NCI-H345 treated with DMSO at 0.1 percent for 48 hours (cell line): ENCODE results near the gene DDX19B.
"Not testable (repeated sequence)": the region's sequence is repeated elsewhere in the genome, so short reads cannot be mapped to it uniquely, and the experiment has no call there.

ENCODE experiments used
- DNase-seq: peaks from one replicate; lab custom pipeline; 2025; ENCODE audit not compliant: unreplicated experiment; lab: John Stamatoyannopoulos, UW

DDX19B gene

DNA sequence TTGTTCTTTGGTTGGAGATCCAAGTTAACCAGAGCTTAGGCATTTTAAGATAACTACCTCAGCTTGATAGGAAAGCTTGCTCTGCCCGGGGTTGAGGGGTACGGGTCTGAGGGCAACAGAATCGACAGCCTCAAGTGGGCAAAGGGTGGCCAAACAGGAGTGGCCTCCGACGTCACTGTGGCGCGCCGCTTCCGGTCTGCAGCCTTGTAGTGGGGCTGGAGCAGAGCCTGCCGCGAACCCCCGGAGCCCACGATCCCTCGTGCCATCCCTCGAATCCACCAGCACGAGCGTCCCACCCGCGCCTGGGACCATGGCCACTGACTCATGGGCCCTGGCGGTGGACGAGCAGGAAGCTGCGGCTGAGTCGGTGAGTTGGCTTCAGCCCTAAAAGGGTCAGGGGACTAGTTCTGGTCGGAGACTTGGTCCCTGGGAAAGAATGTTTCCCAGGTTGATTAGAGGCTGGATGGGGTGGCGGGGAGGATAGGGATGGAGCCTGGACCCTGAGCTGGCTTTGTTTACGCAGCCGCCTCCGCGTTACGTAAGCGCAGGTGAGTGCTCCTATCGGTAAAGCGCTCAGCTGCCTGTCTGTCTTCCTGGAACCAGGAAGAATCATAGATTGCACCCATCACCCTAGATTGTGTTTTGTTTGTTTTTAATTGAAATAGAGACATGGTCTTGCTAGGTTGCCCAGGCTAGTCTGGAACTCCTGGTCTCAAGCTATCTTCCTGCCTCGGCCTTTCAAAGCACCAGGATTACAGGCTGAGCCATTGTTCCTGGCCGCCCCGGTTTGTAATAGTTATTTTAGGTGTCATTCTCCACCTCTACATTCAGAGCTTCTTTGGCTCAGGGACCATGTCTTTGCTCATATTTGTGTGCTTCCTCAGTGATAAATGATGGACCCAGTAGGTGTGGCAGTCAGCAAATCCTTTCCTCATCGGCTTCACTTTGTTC lies at the start of gene DDX19B:
TSS of gene DDX19B (plus strand) at position 199 of the 951 bp plus-strand sequence. CDS start at position 311, 112 bp downstream.
- peak; percentile 30 for DNase-seq

DNA sequence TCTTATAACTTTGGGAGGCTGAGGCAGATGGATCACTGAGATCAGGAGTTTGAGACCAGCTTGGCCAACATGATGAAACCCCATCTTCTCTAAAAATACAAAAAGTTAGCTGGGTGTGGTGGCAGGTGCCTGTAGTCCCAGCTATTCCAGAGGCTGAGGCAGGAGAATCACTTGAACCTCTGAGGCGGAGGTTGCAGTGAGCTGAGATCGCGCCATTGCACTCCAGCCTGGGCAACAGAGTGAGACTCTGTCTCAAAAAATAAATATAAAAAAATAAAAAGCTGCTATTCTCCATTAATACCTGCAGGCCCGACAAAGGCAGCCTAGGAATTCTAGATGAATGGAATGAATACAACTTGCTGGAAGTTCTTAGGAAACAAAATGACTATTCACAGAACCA lies 49.3 kb upstream of the DDX19B start:
- not testable (repeated sequence) for DNase-seq

DNA sequence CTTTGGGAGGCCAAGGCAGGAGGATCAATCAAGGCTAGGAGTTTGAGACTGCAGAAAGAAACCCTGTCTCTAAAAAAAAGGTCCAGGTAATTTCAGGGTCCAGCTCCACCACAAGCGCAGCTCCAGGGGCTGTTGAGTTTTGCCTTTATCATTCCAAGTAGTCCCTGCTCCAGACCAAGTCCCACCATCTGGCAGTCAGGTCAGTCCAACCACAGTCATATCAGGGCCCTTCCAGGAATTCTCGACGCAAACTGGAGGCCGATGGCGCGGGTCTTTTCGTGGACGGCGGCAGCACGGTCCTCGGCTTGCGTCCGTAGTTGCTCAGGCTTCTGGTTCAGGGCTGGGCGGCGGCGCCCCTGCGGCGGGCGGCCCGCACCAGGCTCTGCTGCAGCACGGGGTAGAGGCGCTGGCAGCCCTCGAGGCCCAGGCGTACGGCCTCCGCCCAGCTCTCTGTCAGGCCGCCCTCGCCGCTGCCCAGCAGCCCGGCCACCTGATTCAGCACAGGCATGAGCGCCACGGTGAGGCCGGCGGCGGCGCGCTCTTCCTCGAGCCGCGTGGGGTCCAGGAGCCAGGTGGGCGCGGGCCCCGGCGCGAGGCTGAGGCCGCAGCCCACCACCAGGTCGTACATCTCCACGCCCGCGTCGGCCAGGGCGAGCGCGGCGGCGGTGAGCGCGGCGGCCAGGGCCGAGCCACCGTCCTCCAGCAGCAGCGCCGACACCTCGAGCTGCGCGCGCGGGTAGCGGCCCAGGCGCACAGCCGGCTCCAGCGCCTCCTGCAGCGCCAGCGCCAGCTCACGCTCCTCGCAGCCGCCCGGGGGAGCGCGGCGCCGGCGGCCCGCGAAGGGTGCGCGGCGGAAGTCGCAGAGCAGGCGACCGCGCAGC lies 48.0 kb upstream of the DDX19B start:
- no peak for DNase-seq

DNA sequence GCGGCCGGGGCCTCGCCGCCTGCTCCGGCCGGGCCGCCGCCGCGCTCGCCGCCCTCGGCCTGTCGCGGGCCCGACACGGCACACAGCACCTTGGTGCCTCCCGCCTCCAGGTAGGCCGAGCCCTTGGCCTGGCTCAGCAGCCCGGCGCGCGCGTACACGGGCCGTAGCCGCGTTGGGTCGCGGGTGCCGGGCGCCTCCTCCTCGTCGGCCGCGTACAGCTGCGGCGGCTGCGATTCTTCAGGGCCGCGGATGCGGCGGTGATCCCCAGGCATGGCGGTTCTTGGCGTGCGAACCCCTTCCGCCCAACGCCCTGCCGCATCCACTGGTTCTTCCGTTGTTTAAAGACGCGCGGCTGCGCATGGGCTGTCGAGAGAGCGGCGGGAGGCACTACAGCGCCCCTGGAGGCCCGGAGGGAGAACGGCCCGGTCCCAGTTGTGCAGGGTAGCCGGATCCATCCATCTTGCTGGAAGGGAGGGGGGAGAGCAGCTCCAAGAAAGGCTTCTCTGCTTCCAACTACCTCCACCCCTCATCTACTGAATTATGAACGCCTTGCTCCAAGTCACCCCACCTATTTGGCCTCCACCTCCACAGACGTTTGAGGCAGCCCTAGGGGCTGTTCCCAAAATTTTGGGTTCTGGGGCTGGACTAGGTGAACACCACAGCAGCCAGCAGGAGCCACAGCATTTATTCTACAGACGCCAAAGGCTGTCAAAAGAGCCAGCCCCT lies 47.2 kb upstream of the DDX19B start, which contains the start of gene EXOSC6:
TSS of gene EXOSC6 (minus strand) at position 312 of the 726 bp plus-strand sequence. CDS start at position 272, 40 bp downstream.
- DNase-seq = peak; percentile 67

DNA sequence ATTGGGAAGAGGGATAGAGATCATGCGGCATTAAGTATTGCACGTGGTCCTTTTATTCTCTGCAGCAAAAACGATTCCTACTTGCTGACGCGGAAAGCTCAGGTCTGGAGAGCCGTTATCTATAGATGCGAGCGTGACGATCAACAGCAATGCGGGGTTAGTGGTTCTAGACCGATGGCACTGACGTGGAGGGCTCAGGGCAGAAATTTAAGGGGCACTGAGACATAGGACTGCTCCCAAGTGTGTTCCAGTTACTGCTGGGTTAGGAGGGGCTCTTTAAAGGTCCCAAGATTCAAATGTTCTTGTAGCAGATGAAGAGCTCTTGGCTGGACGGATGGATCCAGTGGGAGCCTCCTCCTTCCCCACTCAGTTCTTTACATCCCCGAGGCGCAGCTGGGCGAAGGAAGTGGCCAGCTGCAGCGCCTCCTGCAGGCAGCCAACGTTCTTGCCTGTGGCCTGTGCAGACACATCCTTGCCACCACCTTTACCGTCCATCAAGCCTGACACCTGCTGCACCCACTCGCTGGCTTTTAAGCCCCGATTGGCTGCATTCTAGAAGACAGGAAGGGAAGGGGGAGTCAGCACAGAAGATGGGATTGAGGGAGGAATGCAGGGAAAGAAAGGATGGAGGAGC lies 46.5 kb upstream of the DDX19B start:
- no peak for DNase-seq

DNA sequence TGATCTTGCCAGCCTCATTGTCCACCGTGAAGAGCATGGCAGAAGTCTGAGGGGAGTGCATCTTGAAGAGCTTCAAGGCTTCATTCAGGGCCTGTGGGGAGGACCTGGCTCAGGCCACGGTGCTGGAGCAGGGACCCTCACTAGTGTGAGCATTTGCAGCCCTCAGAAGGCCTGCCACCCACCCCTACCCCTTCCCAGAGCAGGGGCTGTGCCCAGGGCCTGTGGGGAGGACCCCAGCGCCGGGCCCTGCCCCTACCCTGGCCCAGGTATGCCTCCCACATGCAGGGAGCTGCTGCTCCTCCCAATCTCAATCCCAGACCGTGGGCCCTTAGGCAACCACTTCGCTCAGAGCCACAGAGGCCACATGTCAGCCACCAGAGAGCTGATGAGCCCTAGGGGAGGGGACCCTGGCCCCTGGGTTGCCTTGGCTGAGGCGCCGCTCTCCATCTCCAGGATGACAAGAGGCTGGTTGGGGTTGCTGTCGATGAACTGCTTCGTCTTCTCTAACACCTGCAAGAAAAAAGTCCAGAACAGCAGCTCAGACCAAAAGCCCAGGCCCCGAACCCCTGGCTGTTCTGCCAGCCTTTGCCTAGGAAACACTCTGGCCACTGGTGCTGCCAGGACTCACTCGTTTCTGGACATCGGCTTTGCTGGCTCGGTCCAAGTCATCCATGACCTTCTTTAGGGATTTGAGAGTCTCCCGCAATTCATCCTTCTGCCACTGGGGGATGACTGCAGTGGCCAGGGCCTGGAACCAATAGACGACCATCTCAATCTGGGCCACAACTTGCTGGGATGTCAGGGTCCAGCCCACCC lies 45.5 kb upstream of the DDX19B start:
- no peak for DNase-seq

DNA sequence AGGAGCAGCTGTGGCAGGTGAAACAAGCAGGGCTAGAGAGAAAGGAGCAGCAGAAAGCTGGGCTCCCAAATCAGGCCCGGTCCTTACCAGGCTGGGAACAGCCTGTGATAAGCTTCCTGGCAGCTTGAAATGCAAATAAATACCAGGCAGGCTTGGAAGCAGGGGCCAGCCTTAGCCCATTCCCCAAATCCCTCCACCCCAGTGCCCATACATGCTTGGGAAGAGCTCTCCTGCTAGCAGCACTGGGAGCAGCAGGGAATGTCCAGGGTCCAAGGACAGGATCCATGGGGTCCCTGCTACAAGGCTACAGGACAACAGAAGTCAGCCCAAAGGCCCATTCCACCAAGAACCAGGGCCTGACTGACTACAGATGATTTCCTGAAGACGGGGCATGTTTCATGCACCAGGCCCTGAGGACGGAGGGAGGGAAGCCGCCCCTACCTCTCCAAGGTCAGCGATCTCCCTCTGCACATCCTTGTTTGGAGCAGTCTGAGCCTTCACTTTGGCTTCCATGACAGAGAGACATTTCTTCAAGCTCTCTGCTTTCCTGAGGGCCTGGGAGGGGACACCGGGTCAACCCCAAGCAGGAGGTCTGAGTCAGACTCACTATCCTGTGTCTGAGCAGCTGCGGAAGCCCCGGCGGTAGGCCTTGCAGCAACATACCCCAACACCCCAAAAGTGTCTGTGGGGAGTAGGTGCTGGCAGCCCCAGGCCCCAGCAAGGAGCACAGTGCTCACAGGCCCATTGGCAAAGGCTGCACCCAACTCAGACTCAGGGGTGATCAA lies 44.6 kb upstream of the DDX19B start:
- no peak for DNase-seq

DNA sequence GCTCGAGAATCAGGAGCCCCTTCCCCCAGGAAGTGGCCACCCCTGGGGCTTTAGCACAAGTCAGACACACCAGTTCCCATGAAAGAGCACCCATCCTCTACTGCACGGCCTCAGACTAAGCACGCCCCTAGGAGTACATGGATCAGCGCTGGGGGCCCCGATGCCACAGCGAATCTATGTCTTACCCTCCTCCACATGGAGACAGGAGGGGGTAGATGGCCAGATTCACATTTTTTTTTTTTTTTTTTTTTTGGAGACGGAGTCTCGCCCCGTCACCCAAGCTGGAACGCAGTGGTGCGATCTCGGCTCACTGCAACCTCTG lies 44.1 kb upstream of the DDX19B start:
- no peak for DNase-seq

DNA sequence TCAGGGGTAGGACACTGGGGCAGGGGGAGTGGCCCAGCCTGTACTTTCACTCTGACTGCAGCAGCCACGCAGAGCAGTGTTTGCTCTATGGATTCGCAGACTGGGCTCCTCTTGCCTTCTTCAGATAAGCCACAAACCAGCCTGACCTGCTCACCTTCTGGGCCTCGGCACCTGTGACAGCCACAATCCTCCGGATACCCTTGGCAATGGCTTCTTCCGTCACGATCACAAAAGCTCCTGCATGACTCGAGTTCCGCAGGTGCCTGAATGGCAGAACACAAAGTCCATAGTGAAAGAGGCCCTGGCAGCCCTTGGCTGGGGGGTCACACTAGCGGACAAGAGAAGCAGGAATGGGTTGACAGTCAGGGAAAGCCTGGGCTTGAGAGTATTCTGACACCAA lies 43.4 kb upstream of the DDX19B start:
- no peak for DNase-seq

DNA sequence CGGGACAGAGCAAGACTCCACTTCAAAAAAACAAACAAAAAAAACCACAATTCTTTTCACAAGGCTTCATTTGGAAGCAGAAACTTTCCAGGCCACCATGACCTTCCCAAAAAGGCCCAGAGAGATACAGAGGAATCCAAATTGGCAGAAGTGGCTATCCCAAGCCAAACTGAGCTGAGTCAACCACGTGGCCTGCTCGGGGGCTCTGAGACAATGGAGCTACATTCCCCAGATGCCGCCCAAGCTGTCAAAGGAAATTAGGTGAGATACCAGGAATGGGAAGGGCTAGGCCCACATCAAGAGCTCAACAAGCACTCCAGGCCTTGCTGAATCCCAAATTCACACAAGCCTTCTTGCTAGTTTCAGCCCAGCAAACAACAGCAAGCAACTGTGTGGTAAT lies 41.6 kb upstream of the DDX19B start:
- DNase-seq = no peak

DNA sequence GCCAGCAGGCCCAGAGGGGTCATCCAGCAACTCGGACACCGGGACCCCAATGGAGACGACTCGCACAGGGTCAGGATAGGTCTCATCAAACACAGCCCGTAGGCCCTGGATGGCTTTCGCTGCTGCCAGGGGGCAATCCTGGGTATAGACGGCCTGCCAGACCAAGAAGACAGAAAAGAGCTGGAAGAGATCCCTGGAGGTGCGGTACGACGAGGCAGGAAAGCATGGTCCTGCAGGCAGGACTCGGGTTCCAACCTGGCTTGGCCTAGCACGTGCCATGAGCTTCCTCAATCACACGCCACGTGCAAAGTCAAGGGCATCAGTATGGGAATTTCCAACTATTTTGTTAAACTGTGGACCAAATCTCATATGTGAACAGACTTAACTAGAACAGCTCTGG lies 40.9 kb upstream of the DDX19B start:
- no peak for DNase-seq

DNA sequence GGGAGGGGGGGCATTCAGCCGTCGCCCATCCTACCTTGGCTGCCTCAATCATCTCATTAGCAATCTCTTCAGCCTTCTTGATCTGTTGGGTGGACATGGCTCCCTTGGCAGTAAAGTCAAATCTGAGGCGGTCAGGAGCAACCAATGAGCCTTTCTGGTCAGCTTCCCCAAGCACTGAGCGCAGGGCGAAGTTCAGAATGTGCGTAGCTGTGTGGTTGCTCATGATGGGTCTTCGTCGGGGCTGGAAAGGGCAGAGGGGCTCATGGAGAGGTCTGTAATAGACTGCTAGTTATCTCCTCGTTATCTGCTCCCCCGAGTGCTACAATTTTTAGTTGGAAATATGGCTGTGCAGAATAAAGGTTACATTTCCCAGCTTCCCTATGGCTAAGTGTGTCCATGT lies 40.0 kb upstream of the DDX19B start:
- DNase-seq = no peak

DNA sequence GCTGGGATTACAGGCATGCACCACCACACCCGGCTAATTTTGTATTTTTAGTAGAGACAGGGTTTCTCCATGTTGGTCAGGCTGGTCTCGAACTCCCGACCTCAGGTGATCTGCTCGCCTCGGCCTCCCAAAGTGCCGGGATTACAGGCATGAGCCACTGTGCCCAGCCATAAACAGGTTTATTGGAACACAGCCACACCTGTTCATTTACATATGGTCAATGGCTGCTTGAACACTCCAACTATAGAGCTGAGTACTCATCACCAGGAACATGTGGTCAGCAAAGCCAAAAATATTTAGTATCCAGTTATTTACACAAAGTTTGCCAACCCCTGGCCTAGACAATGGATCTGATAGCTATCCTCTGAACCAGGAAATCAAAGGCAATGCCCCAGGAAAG lies 39.1 kb upstream of the DDX19B start:
- DNase-seq = not testable (repeated sequence)

DNA sequence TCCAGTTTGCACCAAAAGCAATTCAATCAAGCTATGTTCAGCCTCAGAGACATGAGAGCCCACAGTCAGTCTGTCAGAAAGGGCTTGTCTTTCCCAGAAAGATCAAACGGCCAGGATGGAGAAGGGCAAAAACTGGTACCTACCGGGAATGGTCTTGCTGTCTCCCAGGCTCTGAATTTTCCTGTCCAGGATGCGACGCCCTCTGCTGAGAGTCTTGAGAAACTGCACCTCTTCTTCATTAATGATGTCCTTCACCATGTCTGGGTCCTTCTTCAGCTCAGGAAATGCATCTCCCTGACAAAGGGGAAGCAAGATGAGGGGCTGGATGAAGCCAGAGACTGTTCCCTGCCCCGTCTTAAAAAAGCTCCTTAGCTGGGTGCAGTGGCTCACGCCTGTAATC lies 31.5 kb upstream of the DDX19B start:
- no peak for DNase-seq

DNA sequence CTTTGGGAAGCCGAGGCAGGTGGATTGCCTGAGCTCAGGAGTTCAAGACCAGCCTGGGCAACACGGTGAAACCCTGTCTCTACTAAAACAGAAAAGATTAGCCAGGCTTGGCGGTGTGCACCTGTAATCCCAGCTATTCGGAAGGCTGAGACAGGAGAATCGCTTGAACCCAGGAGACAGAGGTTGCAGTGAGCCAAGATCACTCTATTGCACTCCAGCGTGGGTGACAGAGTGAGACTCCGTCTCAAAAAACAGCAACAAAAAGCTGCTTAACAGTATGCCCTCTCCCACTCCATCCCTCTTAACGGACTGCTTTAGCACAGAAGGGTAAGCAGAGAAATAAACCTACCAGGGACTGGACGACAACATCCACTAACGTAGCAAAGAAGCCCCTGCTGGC lies 31.1 kb upstream of the DDX19B start:
- not testable (repeated sequence) for DNase-seq

DNA sequence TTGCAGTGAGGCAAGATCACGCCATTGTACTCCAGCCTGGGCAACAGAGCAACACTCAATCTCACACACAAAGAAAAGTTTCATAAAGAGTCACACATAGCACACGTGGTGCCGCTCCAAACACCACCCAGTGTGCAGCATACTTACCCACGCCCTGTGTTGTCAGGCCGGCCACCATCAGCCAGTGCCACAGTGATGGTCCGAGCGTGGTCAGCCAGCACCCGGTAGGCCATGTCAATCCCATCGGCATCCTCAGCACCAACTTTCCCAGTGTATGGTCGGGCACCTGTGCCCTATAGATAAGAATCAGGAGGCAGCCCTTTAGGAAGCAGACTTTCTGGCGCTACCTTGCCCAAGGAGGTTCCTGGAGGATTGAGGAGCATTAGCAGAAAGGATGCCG lies 29.5 kb upstream of the DDX19B start:
- DNase-seq = no peak

DNA sequence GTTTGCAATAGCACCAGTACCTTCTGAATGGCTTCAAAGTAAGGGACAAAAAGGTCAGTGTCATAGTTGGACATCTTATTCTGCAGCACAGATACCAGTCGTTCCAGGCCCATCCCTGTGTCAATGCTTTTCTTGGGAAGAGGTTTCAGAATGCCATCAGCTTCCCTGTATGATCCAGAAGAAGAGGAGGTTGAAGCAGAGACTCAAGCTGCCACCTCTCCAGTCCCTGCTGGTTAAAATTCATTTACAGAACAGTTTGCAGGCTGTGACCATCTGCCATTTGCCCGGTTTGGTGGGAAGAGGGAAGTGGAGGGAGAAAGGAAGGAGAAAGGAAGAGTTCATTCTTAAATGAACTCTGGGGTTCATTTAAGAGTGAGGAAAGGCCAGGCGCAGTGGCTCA lies 28.8 kb upstream of the DDX19B start:
- DNase-seq = no peak

DNA sequence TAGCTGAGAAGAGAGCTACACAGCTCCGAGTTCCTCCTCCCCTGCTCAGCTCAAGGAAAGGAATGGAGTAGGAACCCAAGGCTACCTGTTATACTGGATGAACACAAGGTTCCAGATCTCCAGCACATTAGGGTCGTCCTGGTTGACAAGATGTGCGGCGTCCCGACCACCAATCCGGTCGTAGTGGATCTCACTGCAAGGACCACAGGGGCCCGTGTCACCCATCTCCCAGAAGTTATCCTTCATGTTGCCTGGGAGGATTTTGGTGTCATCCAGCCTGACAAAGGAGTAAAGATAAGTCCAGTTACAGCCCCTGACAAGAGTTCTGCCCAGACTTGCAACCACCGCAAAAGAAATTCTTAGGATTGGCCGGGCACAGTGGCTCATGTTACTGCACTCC lies 27.3 kb upstream of the DDX19B start:
- DNase-seq = no peak

DNA sequence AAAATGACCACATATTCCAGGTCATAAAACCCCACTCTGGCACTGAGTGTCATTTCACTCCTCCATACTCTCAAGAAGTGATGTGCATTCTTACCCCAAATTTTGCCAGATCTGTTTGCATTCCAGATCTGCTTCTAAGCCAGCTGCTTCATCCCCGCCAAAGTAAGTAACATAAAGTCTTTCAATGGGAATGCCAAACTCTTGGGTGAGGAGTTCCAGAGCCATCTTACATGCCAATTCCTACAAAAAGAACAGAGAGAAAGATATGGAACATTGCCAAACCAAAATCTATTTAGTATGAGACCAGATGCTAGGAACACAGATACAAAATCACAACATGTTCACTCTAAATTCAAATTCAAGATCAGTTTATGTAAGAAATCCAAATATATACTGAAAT lies 22.6 kb upstream of the DDX19B start:
- DNase-seq = no peak
